Stomach smooth muscle (tissue), 2 donors: Measurements from ENCODE around the gene NELFB.

Experiments
- H3K27ac ChIP-seq: one replicate; pipeline ENCODE4 v1.7.0; 2013; ENCODE audit warnings: mild to moderate bottlenecking, low read length, inconsistent platforms
- H3K27me3 ChIP-seq, 2 donors: one replicate each; pipeline ENCODE4 v1.7.0; 2013; ENCODE audit warnings: low read length in 2 of 2; ENCODE audit not compliant: insufficient read depth in 2 of 2, control insufficient read depth in 1 of 2
- H3K36me3 ChIP-seq, 2 donors: one replicate each; pipeline ENCODE4 v1.7.0; 2013; ENCODE audit warnings: low read length in 2 of 2; ENCODE audit not compliant: control insufficient read depth in 2 of 2, insufficient read depth in 2 of 2
- H3K4me1 ChIP-seq: one replicate; pipeline ENCODE4 v1.7.0; 2013; ENCODE audit warnings: low read length; ENCODE audit not compliant: control insufficient read depth, insufficient read depth
- H3K4me3 ChIP-seq, 2 donors: one replicate each; pipeline ENCODE4 v1.7.0; 2013; ENCODE audit warnings: low read length in 2 of 2
- H3K9ac ChIP-seq, 2 donors: one replicate each; pipeline ENCODE4 v1.7.0; 2013; ENCODE audit warnings: low read length in 2 of 2, mild to moderate bottlenecking in 1 of 2
- H3K9me3 ChIP-seq, 2 donors: one replicate each; pipeline ENCODE4 v1.7.0; 2013; ENCODE audit warnings: low read length in 2 of 2; ENCODE audit not compliant: control insufficient read depth in 2 of 2
- donor health status: healthy.
- donor health status: Pancreatic carcinoma.

The NELFB gene

GRCh38 chr9:137218212-137218753 is 36.8 kb upstream of the NELFB start:
- Histone ChIP-seq H3K9me3 (no peaks in the 10 kb centered on the region), H3K27me3 (no peaks in the 10 kb centered on the region), H3K27ac (no peak overlapping the region), H3K9ac (no peak overlapping the region), H3K4me1 (peaks cover 13% of the 10 kb centered on the region), H3K36me3 (no peaks in the 10 kb centered on the region), H3K4me3 (no peak overlapping the region)

GRCh38 chr9:137218754-137219271 is 36.3 kb upstream of the NELFB start:
- Histone ChIP-seq H3K36me3 (no peaks in the 10 kb centered on the region), H3K9me3 (no peaks in the 10 kb centered on the region), H3K27me3 (no peaks in the 10 kb centered on the region), H3K4me1 (peaks cover 16% of the 10 kb centered on the region), H3K27ac (no peak overlapping the region), H3K4me3 (no peak overlapping the region), H3K9ac (no peak overlapping the region)

DNA sequence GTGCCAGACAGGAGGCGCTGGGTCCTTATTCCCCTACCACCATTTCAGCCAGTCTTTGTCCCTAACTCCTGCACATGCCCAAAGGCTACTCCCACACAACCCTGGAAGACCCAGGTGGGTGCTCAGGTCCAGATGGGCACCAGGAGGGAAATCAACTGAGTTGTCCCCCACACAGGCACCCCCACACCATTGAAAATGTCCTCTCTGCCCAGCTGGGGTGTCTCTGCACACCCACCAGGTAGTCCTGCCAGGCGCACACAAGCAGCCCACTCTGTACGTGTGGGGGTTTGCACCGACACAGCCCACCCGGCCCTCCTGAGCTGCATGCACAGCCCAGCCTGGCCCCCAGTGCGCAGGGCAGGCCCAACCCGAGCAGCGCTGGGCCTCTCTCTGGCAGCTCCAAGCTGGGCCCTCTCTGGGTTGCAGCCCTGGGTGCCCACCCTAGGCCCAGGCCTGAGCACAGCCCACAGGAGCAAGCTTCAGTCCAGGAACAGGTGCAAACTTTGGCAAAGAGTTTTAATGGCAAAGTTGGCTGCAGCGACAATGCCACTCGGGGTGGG is 35.3 kb upstream of the NELFB start:
- Histone ChIP-seq H3K4me3 (no peak overlapping the region), H3K4me1 (peaks cover 20% of the 10 kb centered on the region)

DNA sequence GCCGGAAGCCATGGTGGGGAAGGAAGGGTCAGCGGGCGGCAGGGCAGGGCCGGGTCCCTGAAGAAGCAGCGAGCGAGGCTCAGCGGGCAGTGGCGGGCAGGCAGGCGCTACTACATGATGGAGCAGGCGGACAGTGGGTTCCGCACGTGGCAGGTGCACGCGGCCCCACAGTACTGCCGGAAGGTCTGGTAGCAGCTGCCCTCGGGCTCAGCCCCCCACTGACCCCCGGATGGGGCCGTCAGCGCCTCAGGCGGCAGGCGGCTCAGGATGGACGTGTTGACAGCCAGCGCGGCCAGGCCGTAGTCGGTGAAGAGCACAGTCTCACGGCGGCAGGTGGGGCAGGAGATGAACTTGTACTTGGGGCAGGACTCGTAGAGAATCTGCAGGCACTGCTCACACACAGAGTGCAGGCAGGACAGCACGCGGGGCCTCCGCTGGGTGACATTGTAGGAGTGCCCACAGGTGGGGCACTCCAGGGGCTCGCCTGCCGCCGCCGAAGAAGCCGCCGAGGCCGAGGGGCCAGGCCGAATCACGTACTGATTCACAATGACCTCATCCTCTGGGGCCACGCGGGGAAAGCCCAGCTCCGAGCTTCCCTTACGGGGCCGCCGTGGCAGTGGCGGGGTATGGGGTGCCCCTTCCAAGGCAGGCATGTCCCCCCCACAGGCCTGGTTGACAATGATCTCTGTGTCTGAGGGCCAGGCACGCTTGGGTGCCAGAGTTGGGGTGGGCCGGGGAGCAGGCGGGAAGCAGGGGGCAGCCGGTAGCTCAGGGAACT is 34.6 kb upstream of the NELFB start:
- H3K9ac ChIP-seq = no peak overlapping the region
- H3K4me1 ChIP-seq = peaks cover 20% of the 10 kb centered on the region
- H3K9me3 ChIP-seq = no peaks in the 10 kb centered on the region
- no peak overlapping the region for H3K27ac ChIP-seq
- H3K36me3 ChIP-seq = no peaks in the 10 kb centered on the region
- H3K27me3 ChIP-seq = no peaks in the 10 kb centered on the region
- H3K4me3 ChIP-seq = no peak overlapping the region

More for the DNA sequence above, 35.3 kb upstream of the NELFB start:
- Histone ChIP-seq H3K27me3 (no peaks in the 10 kb centered on the region), H3K9ac (no peak overlapping the region), H3K9me3 (no peaks in the 10 kb centered on the region), H3K36me3 (no peaks in the 10 kb centered on the region), H3K27ac (no peak overlapping the region)

DNA sequence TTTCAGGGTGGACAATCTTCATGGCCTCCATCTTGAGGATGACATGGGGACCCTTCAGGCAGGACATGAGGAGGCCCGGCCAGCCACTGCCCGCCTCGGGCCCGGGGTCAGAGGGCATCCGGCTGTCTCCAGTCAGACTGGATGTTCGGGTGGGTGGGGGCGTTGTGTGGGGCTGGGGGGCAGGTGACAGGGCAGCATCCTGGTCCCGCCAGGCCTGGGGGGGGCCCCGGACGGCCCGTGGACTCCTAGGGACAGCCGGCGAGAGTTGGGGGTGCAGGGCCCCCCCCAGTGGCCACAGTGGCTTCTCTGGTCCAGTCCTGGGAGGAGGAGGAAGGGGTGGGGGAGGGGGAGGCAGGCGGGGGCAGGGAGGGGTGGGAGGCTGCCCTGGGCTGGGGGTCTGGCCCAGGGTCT is 34.0 kb upstream of the NELFB start:
- H3K36me3 ChIP-seq = no peaks in the 10 kb centered on the region
- H3K27ac ChIP-seq = no peak overlapping the region
- H3K9me3 ChIP-seq = no peaks in the 10 kb centered on the region
- no peaks in the 10 kb centered on the region for H3K27me3 ChIP-seq
- peak overlapping the region in 1 of 2 donors; percentile 57 for H3K4me3 ChIP-seq
- peaks cover 20% of the 10 kb centered on the region for H3K4me1 ChIP-seq
- no peak overlapping the region for H3K9ac ChIP-seq

GRCh38 chr9:137221506-137222111 is 33.5 kb upstream of the NELFB start:
- no peaks in the 10 kb centered on the region for H3K9me3 ChIP-seq
- H3K9ac ChIP-seq = no peak overlapping the region
- H3K27ac ChIP-seq = no peak overlapping the region
- H3K4me1 ChIP-seq = peaks cover 20% of the 10 kb centered on the region
- H3K4me3 ChIP-seq = peak overlapping the region in 1 of 2 donors; percentile 57
- H3K36me3 ChIP-seq = no peaks in the 10 kb centered on the region
- no peaks in the 10 kb centered on the region for H3K27me3 ChIP-seq

DNA sequence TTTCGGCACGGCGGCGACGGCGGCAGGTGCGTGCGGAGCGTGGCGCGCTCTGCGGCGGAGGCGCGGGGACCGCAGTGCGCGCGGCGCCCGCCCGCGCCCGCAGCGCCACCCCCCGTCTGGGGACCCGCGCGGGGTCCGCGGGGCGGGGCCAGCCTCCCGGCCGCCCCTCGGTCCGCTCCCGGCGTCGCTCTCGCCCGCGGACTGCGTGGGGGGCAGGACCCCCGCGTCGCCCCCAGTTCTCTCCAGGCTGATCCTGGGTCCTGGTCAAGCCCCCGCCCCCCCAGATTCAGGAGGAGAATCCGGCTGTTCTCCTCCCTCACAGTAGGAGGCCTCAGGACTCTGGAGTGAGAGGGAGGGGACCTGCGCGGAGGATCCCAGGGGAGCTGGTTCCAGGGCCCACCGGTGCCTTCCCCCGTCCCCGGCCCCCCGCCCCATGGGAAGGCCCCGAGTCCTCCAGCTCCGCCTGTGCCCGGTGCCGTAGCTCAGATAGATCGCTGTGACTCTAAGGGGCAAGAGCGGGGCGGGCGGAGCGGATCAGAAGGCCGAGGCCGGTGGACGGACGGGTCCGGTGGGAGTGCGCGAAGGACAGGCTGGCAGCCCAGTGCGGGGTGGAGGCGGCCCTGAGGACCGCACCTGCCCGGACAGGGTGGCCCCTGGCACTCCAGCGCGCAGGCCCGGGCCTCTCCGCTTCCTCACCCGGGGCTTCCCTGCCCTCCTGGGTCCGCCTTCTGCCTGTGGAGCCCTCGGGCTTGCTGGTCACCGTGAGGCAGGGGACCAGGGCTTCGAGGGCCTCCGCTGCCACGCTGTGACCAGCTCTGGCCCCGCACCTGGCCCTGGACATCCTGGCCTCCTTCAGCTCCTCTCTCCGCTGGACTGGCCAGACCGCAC is 32.7 kb upstream of the NELFB start, which contains the start of gene RNF208:
Gene RNF208 (minus strand): TSS at position 51 of the 888 bp plus-strand sequence. CDS start 1,028 bp downstream, outside the sequence.
- Histone ChIP-seq H3K9me3 (no peaks in the 10 kb centered on the region), H3K36me3 (no peaks in the 10 kb centered on the region), H3K4me3 (peak within 1 kb of the TSS; percentile 76 to 78), H3K27me3 (peaks cover 3 to 5% of the 10 kb centered on the region in 2 donors), H3K4me1 (peaks cover 21% of the 10 kb centered on the region), H3K27ac (peak within 1 kb of the TSS; percentile 80), H3K9ac (peak within 1 kb of the TSS; percentile 72 to 81)

DNA sequence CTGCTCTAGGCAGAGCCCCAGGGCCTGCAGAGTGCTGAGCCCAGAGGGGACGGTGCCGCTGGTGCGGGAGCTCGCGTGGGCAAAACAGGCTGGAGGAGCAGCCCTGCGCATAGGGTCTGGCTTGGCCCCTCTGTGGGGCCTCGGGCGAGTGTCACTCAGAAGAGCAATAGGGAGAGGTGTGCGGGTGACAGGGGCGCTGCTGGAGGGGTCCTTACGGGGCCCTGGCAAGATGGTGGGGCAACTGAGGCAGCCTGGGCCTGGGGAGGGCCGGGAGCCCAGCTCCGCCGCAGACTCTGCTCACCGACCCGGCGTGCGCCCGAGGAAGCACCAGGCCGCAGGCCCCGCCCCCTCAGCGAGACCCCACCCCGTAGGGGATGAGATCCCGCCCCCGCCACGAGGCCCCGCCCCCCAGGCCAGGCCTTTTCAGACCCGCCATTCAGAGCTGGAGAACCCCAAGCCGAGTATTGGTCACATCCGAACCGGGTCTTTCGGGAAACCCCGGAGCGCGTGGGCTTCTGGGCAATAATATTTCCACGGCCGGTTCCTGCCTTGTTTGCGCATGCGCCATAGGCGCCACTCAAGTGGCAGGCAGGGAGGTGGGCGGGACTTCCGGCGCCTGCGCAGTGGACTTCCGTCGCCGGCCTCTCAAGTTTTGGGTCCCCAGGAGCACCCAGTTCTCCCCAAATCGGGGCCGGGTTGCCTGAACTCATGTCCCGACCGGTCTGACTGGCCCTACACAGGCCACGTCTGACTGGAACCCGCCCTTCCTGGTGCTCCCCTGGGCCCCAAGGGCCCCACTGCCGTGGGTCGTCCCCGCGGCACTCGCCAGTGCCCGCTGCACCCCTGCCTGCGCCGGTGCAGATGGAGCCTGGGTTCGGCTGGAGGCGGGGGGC is 31.8 kb upstream of the NELFB start:
- Histone ChIP-seq H3K36me3 (no peaks in the 10 kb centered on the region), H3K27me3 (peaks cover 5 to 7% of the 10 kb centered on the region in 2 donors), H3K4me3 (peak overlapping the region; percentile 83 to 88), H3K4me1 (peaks cover 23% of the 10 kb centered on the region), H3K9me3 (no peaks in the 10 kb centered on the region), H3K9ac (peak overlapping the region; percentile 86 to 93), H3K27ac (peak overlapping the region; percentile 85)

- peaks cover 20 to 23% of the 10 kb centered on the region in 2 donors for H3K27me3 ChIP-seq
- peak within 1 kb of the TSS; percentile 83 to 88 for H3K4me3 ChIP-seq
- H3K27ac ChIP-seq = peak within 1 kb of the TSS; percentile 85
- H3K9ac ChIP-seq = peak within 1 kb of the TSS; percentile 86 to 93
- no peaks in the 10 kb centered on the region for H3K9me3 ChIP-seq
- H3K4me1 ChIP-seq = peaks cover 23% of the 10 kb centered on the region
- H3K36me3 ChIP-seq = no peaks in the 10 kb centered on the region
Observed at GRCh38 chr9:137224830-137225694, 30.1 kb upstream of the NELFB start, which contains the start of gene CYSRT1. CYSRT1 (plus strand) TSS chr9:137225174; CDS start chr9:137225622, 448 bp downstream.
